Measurements from ENCODE around the gene DUS1L. TPM values are rescaled to one million over a fixed set of nuclear protein-coding genes. Genes with fewer than 3 reads are reported as not detected.

The DUS1L gene
- total RNA-seq, 1 experiment from 2014 or later: 176 TPM

- Histone ChIP-seq H3K9me3 (ENCODE audit: control insufficient read depth in 1 of 2, insufficient read depth in 1 of 2, low read depth in 1 of 2, low read length in 2 of 2) (no peaks in the 10 kb centered on the region), H3K27me3 (ENCODE audit: insufficient read depth, low read length) (no peaks in the 10 kb centered on the region), H3K27ac (ENCODE audit: low read depth, low read length) (no peak overlapping the region), H3K9ac (ENCODE audit: low read length) (no peak overlapping the region), H2AFZ (ENCODE audit: low read depth, low read length, poor library complexity, severe bottlenecking) (no peak overlapping the region), H3K9me2 (ENCODE audit: insufficient read depth) (no peaks in the 10 kb centered on the region), H3K4me1 (ENCODE audit: control insufficient read depth in 1 of 2, insufficient read depth in 2 of 2, low read length in 2 of 2) (peaks cover 7 to 15% of the 10 kb centered on the region in 2 experiments), H3K36me3 (ENCODE audit: control insufficient read depth in 1 of 2, insufficient read depth in 2 of 2, low read length in 2 of 2) (peaks cover 78 to 91% of the 10 kb centered on the region in 2 experiments), H3K79me2 (ENCODE audit: insufficient read depth, low read length) (peaks cover 98% of the 10 kb centered on the region), H3K4me3 (replicated peaks in 1 of 2; ENCODE audit: low read depth in 1 of 2, low read length in 2 of 2) (no peak overlapping the region), H3K4me2 (ENCODE audit: low read length) (no peak overlapping the region), H4K20me1 (ENCODE audit: insufficient read depth) (peaks cover 9% of the 10 kb centered on the region; the same call in 1 of the 2 replicates)
- intact Hi-C loops (cut with micrococcal nuclease): no loop called here
- ChIA-PET POLR2A (no interaction called here), RAD21 (ENCODE audit: low non-redundant PET in 1 of 2, low total read pairs in 2 of 2, uncharacterized antibody in 2 of 2, unreplicated experiment in 2 of 2) (no interaction called here), CTCF (no interaction called here)
- TF ChIP-seq ZNF274 (IDR thresholded peaks at IDR 0.05; ENCODE audit: low read depth, low read length): no peak
- TF ChIP-seq CEBPB (IDR thresholded peaks at IDR 0.05; ENCODE audit: low read depth): no peak
- TF ChIP-seq EGR1 (IDR thresholded peaks at IDR 0.05; ENCODE audit: low read depth): no peak
- no peak for TF ChIP-seq EZH2 (IDR thresholded peaks at IDR 0.05)
- no peak for TF ChIP-seq MAX (IDR thresholded peaks at IDR 0.05)
- no peak for TF ChIP-seq REST (IDR thresholded peaks at IDR 0.05; ENCODE audit: low read depth)
- no peak for TF ChIP-seq SP1 (IDR thresholded peaks at IDR 0.05; ENCODE audit: low read depth)
- TF ChIP-seq CBX3 (IDR thresholded peaks at IDR 0.05; ENCODE audit: low read depth): no peak
- TF ChIP-seq POLR2AphosphoS5 (IDR thresholded peaks at IDR 0.05; ENCODE audit: low read depth, low read length): no peak
- TF ChIP-seq ELF1 (IDR thresholded peaks at IDR 0.05; ENCODE audit: borderline replicate concordance, low read depth): no peak
- no peak for TF ChIP-seq JUND (IDR thresholded peaks at IDR 0.05)
- TF ChIP-seq ATF3 (IDR thresholded peaks at IDR 0.05): no peak
- no peak for TF ChIP-seq YY1 (IDR thresholded peaks at IDR 0.05; ENCODE audit: extremely low read depth, insufficient replicate concordance, low read depth, low read length)
- BruUV-seq (replicated peaks): no TSS peak
- DNase-seq (ENCODE audit: low read depth, low spot score): no peak
- no peak for ATAC-seq
Measured at GRCh38 chr17:82092628-82092994, 27.0 kb upstream of the DUS1L start.
